Endothelial cell of umbilical vein (primary cell): ENCODE measurements around the gene TF. TPM values are rescaled to one million over a fixed set of nuclear protein-coding genes. Genes with fewer than 3 reads are reported as not detected.

Experiments
- BruUV-seq: library from RNA; stranded (reverse); fragments of 400-500 nt; replicated peaks from 2 replicates; lab custom pipeline; 2021; lab: Mats Ljungman, UMichigan
- CTCF ChIA-PET: fragments of 300-600, 350-600 bp; sonication (Branson Sonifier 250); formaldehyde crosslinking; loops from one replicate; lab custom pipeline; 2021; ENCODE audit warnings: antibody characterized with exemption, inconsistent platforms; lab: Charles Lee
- POLR2A ChIA-PET: fragments of 300-600, 350-600 bp; sonication (Branson Sonifier 250); formaldehyde crosslinking; loops from one replicate; lab custom pipeline; 2021; ENCODE audit warnings: antibody characterized with exemption, inconsistent platforms; lab: Charles Lee
- DNase-seq: peaks from one replicate; pipeline ENCODE4 v3.0.0-alpha.2; 2011; ENCODE audit warnings: low read depth, low spot score
- FAIRE-seq: peaks from 2 replicates; lab custom pipeline; 2011; peaks lifted over from hg19 to GRCh38; lab: Jason Lieb, UNC
- H2AFZ ChIP-seq: 2 replicates; pipeline ENCODE4 v1.6.0; 2012; ENCODE audit warnings: low read depth, low read length, control low read depth, inconsistent platforms
- H3K27ac ChIP-seq: 2 replicates; pipeline ENCODE4 v1.5.1; 2011; ENCODE audit warnings: low read depth, mild to moderate bottlenecking, control low read depth, low read length, moderate library complexity; ENCODE audit not compliant: insufficient read depth
- H3K27me3 ChIP-seq, 2 experiments: 2 replicates each; pipeline versions ENCODE4 v1.6.0 to v1.6.1; 2011; ENCODE audit warnings: low read length in 2 of 2, mixed read lengths in 1 of 2; ENCODE audit not compliant: control insufficient read depth in 2 of 2, insufficient read depth in 2 of 2
- H3K36me3 ChIP-seq, 2 experiments: 2 replicates in 1 of 2; 3 replicates in 1 of 2; pipeline ENCODE4 v1.5.1; 2011; ENCODE audit warnings: low read length in 2 of 2, mild to moderate bottlenecking in 1 of 2, moderate library complexity in 1 of 2; ENCODE audit not compliant: control insufficient read depth in 2 of 2, insufficient read depth in 2 of 2; ENCODE audit errors: extremely low read depth in 1 of 2
- H3K4me1 ChIP-seq: 3 replicates; pipeline ENCODE4 v1.5.1; 2011; ENCODE audit warnings: mild to moderate bottlenecking, low read length; ENCODE audit not compliant: control insufficient read depth, insufficient read depth; ENCODE audit errors: extremely low read depth
- H3K4me2 ChIP-seq: 2 replicates; pipeline ENCODE4 v1.6.1; 2011; ENCODE audit warnings: low read length, control low read depth, mixed read lengths; ENCODE audit not compliant: insufficient read depth
- H3K4me3 ChIP-seq, 3 experiments: fragments of 200-600 bp in 1 of 3; sonication (generic), shearing (Covaris generic) in 1 of 3; replicated peaks in 1 of 3; 2 replicates each; pipeline ENCODE4 v1.5.1; 2011 to 2016; ENCODE audit warnings: control low read depth in 3 of 3, low read length in 3 of 3, mild to moderate bottlenecking in 2 of 3, inconsistent platforms in 1 of 3, low read depth in 1 of 3, moderate library complexity in 1 of 3; ENCODE audit not compliant: insufficient read depth in 1 of 3
- H3K79me2 ChIP-seq: 2 replicates; pipeline ENCODE4 v1.6.0; 2012; ENCODE audit warnings: low read length, inconsistent platforms; ENCODE audit not compliant: control insufficient read depth, insufficient read depth
- H3K9ac ChIP-seq: replicated peaks from 2 replicates; pipeline ENCODE3; 2011; ENCODE audit warnings: low read length, control low read depth; ENCODE audit not compliant: insufficient read depth; ENCODE audit errors: extremely low read depth
- H3K9me1 ChIP-seq: replicated peaks from 3 replicates; pipeline ENCODE4 v1.6.0; 2011; ENCODE audit warnings: mild to moderate bottlenecking, low read length; ENCODE audit not compliant: control insufficient read depth, insufficient read depth; ENCODE audit errors: extremely low read depth
- H3K9me3 ChIP-seq: replicated peaks from 2 replicates; pipeline ENCODE4 v1.5.1; 2012; ENCODE audit warnings: low read length, inconsistent platforms; ENCODE audit not compliant: control insufficient read depth, insufficient read depth
- H4K20me1 ChIP-seq: replicated peaks from 2 replicates; pipeline ENCODE3; 2011; ENCODE audit warnings: mild to moderate bottlenecking, low read length; ENCODE audit not compliant: control insufficient read depth, insufficient read depth; ENCODE audit errors: extremely low read depth
- EZH2 ChIP-seq: IDR thresholded peaks from 2 replicates; pipeline ENCODE4 v1.6.1; 2012; ENCODE audit warnings: borderline replicate concordance, low read depth, mild to moderate bottlenecking, moderate library complexity, low read length, inconsistent platforms; ENCODE audit not compliant: severe bottlenecking
- FOS ChIP-seq: IDR thresholded peaks from 2 replicates; pipeline ENCODE4 v1.6.1; 2011; ENCODE audit warnings: mild to moderate bottlenecking, low read length, moderate library complexity, borderline replicate concordance; ENCODE audit not compliant: insufficient read depth
- GATA2 ChIP-seq: IDR thresholded peaks from 2 replicates; pipeline ENCODE4 v1.7.0; 2011; ENCODE audit warnings: low read depth, mild to moderate bottlenecking, moderate library complexity, mixed read lengths, low read length; ENCODE audit not compliant: insufficient read length, insufficient read depth
- JUN ChIP-seq: IDR thresholded peaks from 2 replicates; pipeline ENCODE4 v1.6.1; 2011; ENCODE audit warnings: borderline replicate concordance, low read depth; ENCODE audit not compliant: insufficient read length, insufficient read depth
- MYC ChIP-seq: IDR thresholded peaks from one replicate; pipeline ENCODE4 v1.6.1; 2011; ENCODE audit warnings: mild to moderate bottlenecking, low read depth, low read length
- POLR2A ChIP-seq: IDR thresholded peaks from 2 replicates; pipeline ENCODE4 v1.6.1; 2012; ENCODE audit warnings: low read depth, mild to moderate bottlenecking, control low read depth, low read length
- POLR2AphosphoS5 ChIP-seq: IDR thresholded peaks from 2 replicates; pipeline ENCODE4 v1.6.1; 2012; ENCODE audit warnings: low read depth, mild to moderate bottlenecking, control low read depth, low read length, moderate library complexity; ENCODE audit not compliant: insufficient read depth
- dilution Hi-C: fragments of 300-500 bp; cut with MboI; formaldehyde crosslinking; loops from one replicate; pipeline ENCODE4 v1.15.0; 2019; ENCODE audit warnings: low sequenced_read_pairs; ENCODE audit not compliant: extremely low pct_ligation_motif_present
- intact Hi-C: fragments of 100-400 bp; cut with micrococcal nuclease; formaldehyde crosslinking; loops from one replicate; pipeline ENCODE4 v1.10.0; 2022
- polyA plus RNA-seq, 4 experiments: library from polyadenylated mRNA; depleted of rRNA in 3 of 4; stranded (reverse) in 3 of 4; unstranded in 1 of 4; fragments of >200 nt; gene quantifications; 2 replicates each; pipeline versions ENCODE4 v1.2.1 to v1.2.3, GENCODE V29; 2011 to 2012; ENCODE audit warnings: missing spikeins in 1 of 4
- total RNA-seq: library from RNA; stranded (reverse); gene quantifications from 2 replicates; pipeline ENCODE4 v1.2.3, GENCODE V29; 2021
- TF ChIP-seq, protein P1 (sequence below): IDR thresholded peaks from 2 replicates; pipeline ENCODE4 v1.6.1; 2011; ENCODE audit not compliant: insufficient read depth, insufficient read length
- TF ChIP-seq, protein P2 (sequence below), 2 donors: IDR thresholded peaks; 1 replicate in 1 of 2; 2 replicates in 1 of 2; pipeline ENCODE4 v1.5.1; 2011; ENCODE audit warnings: low read length in 2 of 2, mild to moderate bottlenecking in 2 of 2, moderate library complexity in 2 of 2, control low read depth in 1 of 2, inconsistent platforms in 1 of 2, low read depth in 1 of 2; ENCODE audit not compliant: insufficient read depth in 1 of 2; ENCODE audit errors: extremely low read depth in 1 of 2

Gene TF
- total and polyA plus RNA-seq, 2 donors (not counting 3 experiments of a cell fraction or from before 2014, with no cell fraction given) = 0.32 to 0.69 TPM

DNA sequence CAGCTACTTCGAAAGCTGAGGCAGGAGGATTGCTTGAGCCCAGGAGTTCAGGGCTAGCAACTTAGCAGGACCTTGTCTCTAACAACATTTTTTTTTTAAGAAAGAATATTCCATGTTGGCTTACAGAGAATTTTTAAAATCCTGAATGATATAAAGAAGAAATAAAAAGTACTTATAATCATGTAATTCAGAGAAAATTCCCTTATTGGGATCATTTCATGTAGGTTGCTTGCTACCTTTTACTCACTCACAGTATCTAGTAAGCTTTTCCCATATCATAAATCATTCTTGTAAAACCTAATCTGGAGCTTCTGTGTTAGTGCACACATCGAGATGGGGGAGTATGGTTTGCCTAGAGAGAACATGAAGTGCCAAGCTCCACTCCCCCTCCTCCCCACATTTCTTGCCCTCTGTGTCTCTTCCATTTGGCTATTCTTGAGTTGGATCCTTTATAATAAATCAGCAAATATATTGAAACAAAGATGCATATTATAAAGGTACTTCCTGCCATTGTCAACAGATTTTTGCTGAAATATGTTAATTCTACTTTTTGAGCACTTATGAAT lies 13.6 kb downstream of the TF start:
- Histone ChIP-seq H4K20me1 (no peaks in the 10 kb centered on the region), H3K27me3 (peaks cover 0 to 6% of the 10 kb centered on the region in 2 experiments), H3K4me3 (no peak overlapping the region), H3K9me3 (no peaks in the 10 kb centered on the region), H3K9me1 (no peaks in the 10 kb centered on the region), H3K79me2 (no peaks in the 10 kb centered on the region), H3K36me3 (no peaks in the 10 kb centered on the region), H2AFZ (no peak overlapping the region), H3K9ac (no peak overlapping the region), H3K4me1 (no peaks in the 10 kb centered on the region), H3K4me2 (no peak overlapping the region), H3K27ac (no peak overlapping the region)
- DNase-seq (no peak), FAIRE-seq (no peak)
- BruUV-seq = no TSS peak
- intact Hi-C loops (no loop called here), dilution Hi-C loops (no loop called here)
- no peak for TF ChIP-seq FOS
- no peak for TF ChIP-seq POLR2A
- TF ChIP-seq, protein P1, sequence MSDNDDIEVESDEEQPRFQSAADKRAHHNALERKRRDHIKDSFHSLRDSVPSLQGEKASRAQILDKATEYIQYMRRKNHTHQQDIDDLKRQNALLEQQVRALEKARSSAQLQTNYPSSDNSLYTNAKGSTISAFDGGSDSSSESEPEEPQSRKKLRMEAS = no peak
- TF ChIP-seq EZH2 = no peak
- no peak for TF ChIP-seq MYC
- TF ChIP-seq POLR2AphosphoS5 = no peak
- TF ChIP-seq GATA2 = no peak
- TF ChIP-seq JUN = no peak
- TF ChIP-seq, protein P2, sequence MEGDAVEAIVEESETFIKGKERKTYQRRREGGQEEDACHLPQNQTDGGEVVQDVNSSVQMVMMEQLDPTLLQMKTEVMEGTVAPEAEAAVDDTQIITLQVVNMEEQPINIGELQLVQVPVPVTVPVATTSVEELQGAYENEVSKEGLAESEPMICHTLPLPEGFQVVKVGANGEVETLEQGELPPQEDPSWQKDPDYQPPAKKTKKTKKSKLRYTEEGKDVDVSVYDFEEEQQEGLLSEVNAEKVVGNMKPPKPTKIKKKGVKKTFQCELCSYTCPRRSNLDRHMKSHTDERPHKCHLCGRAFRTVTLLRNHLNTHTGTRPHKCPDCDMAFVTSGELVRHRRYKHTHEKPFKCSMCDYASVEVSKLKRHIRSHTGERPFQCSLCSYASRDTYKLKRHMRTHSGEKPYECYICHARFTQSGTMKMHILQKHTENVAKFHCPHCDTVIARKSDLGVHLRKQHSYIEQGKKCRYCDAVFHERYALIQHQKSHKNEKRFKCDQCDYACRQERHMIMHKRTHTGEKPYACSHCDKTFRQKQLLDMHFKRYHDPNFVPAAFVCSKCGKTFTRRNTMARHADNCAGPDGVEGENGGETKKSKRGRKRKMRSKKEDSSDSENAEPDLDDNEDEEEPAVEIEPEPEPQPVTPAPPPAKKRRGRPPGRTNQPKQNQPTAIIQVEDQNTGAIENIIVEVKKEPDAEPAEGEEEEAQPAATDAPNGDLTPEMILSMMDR (IDR thresholded peaks at IDR 0.05; ENCODE audit: extremely low read depth in 1 of 2, insufficient read depth in 1 of 2, low read depth in 1 of 2, low read length in 2 of 2) = no peak
- ChIA-PET CTCF (no interaction called here), POLR2A (no interaction called here)
